Choroid plexus epithelial cell (primary cell): ENCODE results near the gene DNAJC2.

Experiments
- DNase-seq: peaks from one replicate; pipeline ENCODE4 v3.0.0-alpha.2; 2010; ENCODE audit warnings: low read depth
- H3K4me3 ChIP-seq: 2 replicates; pipeline ENCODE4 v1.5.1; 2011; ENCODE audit warnings: low read depth, mild to moderate bottlenecking, control low read depth, low read length, moderate library complexity
- CTCF ChIP-seq: conservative IDR thresholded peaks from 2 replicates; pipeline ENCODE4 v1.5.1; 2011; ENCODE audit warnings: low read depth, mild to moderate bottlenecking, control low read depth, inconsistent platforms, low read length, moderate library complexity

The DNAJC2 gene

GRCh38 chr7:103381280-103382031 is 36.9 kb upstream of the DNAJC2 start:
- no peak for DNase-seq
- no peak for TF ChIP-seq CTCF
- no peak overlapping the region for H3K4me3 ChIP-seq

GRCh38 chr7:103380395-103381191 is 36.0 kb upstream of the DNAJC2 start:
- H3K4me3 ChIP-seq: no peak overlapping the region
- peak; percentile 54 for DNase-seq
- no peak for TF ChIP-seq CTCF

GRCh38 chr7:103379270-103379975 is 34.9 kb upstream of the DNAJC2 start:
- TF ChIP-seq CTCF: no peak
- H3K4me3 ChIP-seq: no peak overlapping the region
- DNase-seq: no peak

GRCh38 chr7:103373866-103374643 is 29.5 kb upstream of the DNAJC2 start:
- DNase-seq: no peak
- TF ChIP-seq CTCF: no peak
- no peak overlapping the region for H3K4me3 ChIP-seq

GRCh38 chr7:103369432-103369831 is 24.9 kb upstream of the DNAJC2 start:
- TF ChIP-seq CTCF: no peak
- no peak for DNase-seq
- no peak overlapping the region for H3K4me3 ChIP-seq

GRCh38 chr7:103349805-103350204 is 5.2 kb upstream of the DNAJC2 start:
- no peak for TF ChIP-seq CTCF

More at GRCh38 chr7:103349805-103350204, 5.2 kb upstream of the DNAJC2 start:
- no peak for DNase-seq
- no peak overlapping the region for H3K4me3 ChIP-seq
